ENCODE data around the gene NFATC1.

DNA sequence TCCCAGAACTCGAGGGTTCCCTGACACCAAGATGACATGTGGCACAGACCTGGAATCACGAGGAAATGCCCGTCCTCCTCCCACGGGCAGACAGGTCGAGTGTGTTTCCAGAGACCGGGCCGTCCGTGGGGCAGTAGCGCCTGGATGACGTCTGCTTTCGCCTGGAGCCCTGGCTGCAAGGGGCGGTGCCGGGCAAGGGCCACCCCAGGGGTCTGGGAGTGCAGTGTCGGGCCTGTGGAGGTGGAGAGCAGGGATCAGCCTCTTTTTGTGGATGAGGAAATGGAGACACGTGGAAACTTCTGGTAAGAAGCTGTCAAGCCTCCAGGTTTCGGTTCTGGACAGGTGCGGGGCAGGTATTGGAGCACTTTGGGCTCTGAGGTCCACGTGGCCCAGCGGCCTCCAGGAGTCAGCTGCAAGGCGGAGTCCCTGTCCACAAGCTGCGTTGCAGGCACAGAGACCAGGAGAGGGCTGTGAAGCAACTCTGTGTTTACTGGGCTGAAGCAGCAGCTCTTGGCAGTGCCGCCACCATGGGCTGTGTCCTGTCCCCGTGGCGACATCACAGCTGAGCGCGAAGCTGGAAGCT is 25.6 kb downstream of the NFATC1 start:
- TF ChIP-seq, protein P1, sequence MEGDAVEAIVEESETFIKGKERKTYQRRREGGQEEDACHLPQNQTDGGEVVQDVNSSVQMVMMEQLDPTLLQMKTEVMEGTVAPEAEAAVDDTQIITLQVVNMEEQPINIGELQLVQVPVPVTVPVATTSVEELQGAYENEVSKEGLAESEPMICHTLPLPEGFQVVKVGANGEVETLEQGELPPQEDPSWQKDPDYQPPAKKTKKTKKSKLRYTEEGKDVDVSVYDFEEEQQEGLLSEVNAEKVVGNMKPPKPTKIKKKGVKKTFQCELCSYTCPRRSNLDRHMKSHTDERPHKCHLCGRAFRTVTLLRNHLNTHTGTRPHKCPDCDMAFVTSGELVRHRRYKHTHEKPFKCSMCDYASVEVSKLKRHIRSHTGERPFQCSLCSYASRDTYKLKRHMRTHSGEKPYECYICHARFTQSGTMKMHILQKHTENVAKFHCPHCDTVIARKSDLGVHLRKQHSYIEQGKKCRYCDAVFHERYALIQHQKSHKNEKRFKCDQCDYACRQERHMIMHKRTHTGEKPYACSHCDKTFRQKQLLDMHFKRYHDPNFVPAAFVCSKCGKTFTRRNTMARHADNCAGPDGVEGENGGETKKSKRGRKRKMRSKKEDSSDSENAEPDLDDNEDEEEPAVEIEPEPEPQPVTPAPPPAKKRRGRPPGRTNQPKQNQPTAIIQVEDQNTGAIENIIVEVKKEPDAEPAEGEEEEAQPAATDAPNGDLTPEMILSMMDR (IDR thresholded peaks at IDR 0.05; ENCODE audit: low read length) = no peak
- no peak for TF ChIP-seq EZH2 (IDR thresholded peaks at IDR 0.05; ENCODE audit: borderline replicate concordance, low read length)
